Caco-2 (cell line): ENCODE results near the gene TAS2R10. TPM values are rescaled to one million over a fixed set of nuclear protein-coding genes. Genes with fewer than 3 reads are reported as not detected.

Experiments used
- BruUV-seq: library from RNA; stranded (reverse); fragments of 400-500 nt; replicated peaks from 2 replicates; lab custom pipeline; 2021; lab: Mats Ljungman, UMichigan
- CTCF ChIA-PET: fragments of 300-600 bp; sonication (Branson Sonifier 250); formaldehyde crosslinking; loops from one replicate; lab custom pipeline; 2022; ENCODE audit warnings: antibody characterized with exemption; lab: Charles Lee
- POLR2A ChIA-PET: fragments of 300-600 bp; sonication (Branson Sonifier 250); formaldehyde crosslinking; loops from one replicate; lab custom pipeline; 2022; ENCODE audit warnings: antibody characterized with exemption; lab: Charles Lee
- DNase-seq, 2 experiments: peaks; one replicate each; pipeline versions ENCODE4 v3.0.0 to v3.0.0-alpha.2; 2020 to 2022
- H3K27me3 ChIP-seq: replicated peaks from 2 replicates; pipeline ENCODE4 v1.6.0; 2011; ENCODE audit warnings: low read length; ENCODE audit not compliant: control insufficient read depth, insufficient read depth
- H3K36me3 ChIP-seq: 2 replicates; pipeline ENCODE4 v1.5.1; 2011; ENCODE audit warnings: low read length; ENCODE audit not compliant: control insufficient read depth, insufficient read depth
- H3K4me1 ChIP-seq: fragments of 250-450 bp; sonication (Bioruptor Pico); 2 replicates; pipeline ENCODE4 v1.5.1; 2020; ENCODE audit warnings: mild to moderate bottlenecking
- H3K4me3 ChIP-seq: 2 replicates; pipeline ENCODE4 v1.5.1; 2011; ENCODE audit warnings: low read depth, mild to moderate bottlenecking, control low read depth, low read length
- H3K9me3 ChIP-seq: fragments of 250-450 bp; sonication (Bioruptor Pico); 2 replicates; pipeline ENCODE4 v1.5.1; 2020; ENCODE audit warnings: mild to moderate bottlenecking, moderate library complexity
- H3K27ac Mint-ChIP-seq: one replicate; pipeline ENCODE4 v1.8.0; 2022; ENCODE audit warnings: mixed read lengths; ENCODE audit not compliant: unreplicated experiment
- H3K27me3 Mint-ChIP-seq: one replicate; pipeline ENCODE4 v1.8.0; 2022; ENCODE audit warnings: mixed read lengths; ENCODE audit not compliant: insufficient read depth, unreplicated experiment
- H3K36me3 Mint-ChIP-seq: one replicate; pipeline ENCODE4 v1.8.0; 2022; ENCODE audit warnings: mild to moderate bottlenecking, mixed read lengths; ENCODE audit not compliant: insufficient read depth, unreplicated experiment
- H3K4me1 Mint-ChIP-seq: one replicate; pipeline ENCODE4 v1.8.0; 2022; ENCODE audit warnings: low read depth, mixed read lengths; ENCODE audit not compliant: unreplicated experiment
- H3K4me3 Mint-ChIP-seq: one replicate; pipeline ENCODE4 v1.8.0; 2022; ENCODE audit warnings: mild to moderate bottlenecking, moderate library complexity, mixed read lengths; ENCODE audit not compliant: unreplicated experiment
- H3K9me3 Mint-ChIP-seq: one replicate; pipeline ENCODE4 v1.8.0; 2022; ENCODE audit warnings: mixed read lengths; ENCODE audit not compliant: unreplicated experiment
- intact Hi-C: fragments of 100-400 bp; cut with micrococcal nuclease; formaldehyde crosslinking; loops from one replicate; pipeline ENCODE4 v1.10.0; 2022; ENCODE audit not compliant: unreplicated experiment
- total RNA-seq: library from RNA; stranded (reverse); gene quantifications from 2 replicates; pipeline ENCODE4 v1.2.3, GENCODE V29; 2022
- TF ChIP-seq, protein P1 (sequence below), 2 experiments: fragments of 200-600 bp in 1 of 2; IDR thresholded peaks; 1 replicate in 1 of 2; 2 replicates in 1 of 2; pipeline versions ENCODE4 v1.5.1 to v1.8.0; 2011 to 2022; ENCODE audit warnings: antibody characterized with exemption in 1 of 2, control low read depth in 1 of 2, inconsistent platforms in 1 of 2, low read depth in 1 of 2, low read length in 1 of 2, mild to moderate bottlenecking in 1 of 2, moderate library complexity in 1 of 2; ENCODE audit not compliant: insufficient read depth in 1 of 2, severe bottlenecking in 1 of 2, unreplicated experiment in 1 of 2

The TAS2R10 gene
- total RNA-seq, 1 experiment from 2014 or later, result 0.29 TPM

DNA sequence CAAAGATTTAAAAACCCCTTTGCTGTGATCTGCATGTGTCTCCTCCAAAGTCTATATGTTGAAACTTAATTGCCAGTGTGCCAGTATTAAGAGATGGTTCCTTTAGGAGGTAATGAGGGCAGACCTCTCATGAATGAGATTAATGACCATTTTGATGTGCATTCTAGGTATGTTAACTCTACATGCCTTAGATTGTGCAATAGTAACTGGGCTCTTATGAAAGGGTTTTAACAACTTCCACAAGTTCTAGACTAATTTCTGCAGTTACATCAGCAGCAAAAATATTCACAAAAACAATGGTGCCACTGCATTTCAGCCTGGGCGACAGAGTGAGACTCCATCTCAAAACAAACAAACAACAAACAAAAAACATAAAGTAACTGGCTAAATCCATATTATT, 3.8 kb upstream of the TAS2R10 start:
- intact Hi-C loops, result no loop called here
- Histone ChIP-seq H3K36me3 (no peaks in the 10 kb centered on the region), H3K9me3 (no peaks in the 10 kb centered on the region), H3K27me3 (no peaks in the 10 kb centered on the region), H3K4me3 (no peak overlapping the region), H3K4me1 (no peaks in the 10 kb centered on the region)
- H3K4me1 Mint-ChIP-seq, result no peaks in the 10 kb centered on the region
- no peaks in the 10 kb centered on the region for H3K27me3 Mint-ChIP-seq
- ChIA-PET POLR2A (no interaction called here), CTCF (no interaction called here)
- H3K36me3 Mint-ChIP-seq, result no peaks in the 10 kb centered on the region
- no peak overlapping the region for H3K27ac Mint-ChIP-seq
- H3K9me3 Mint-ChIP-seq, result no peaks in the 10 kb centered on the region
- H3K4me3 Mint-ChIP-seq, result no peak overlapping the region
- BruUV-seq, result no TSS peak
- DNase-seq, result no peak
- TF ChIP-seq, protein P1, sequence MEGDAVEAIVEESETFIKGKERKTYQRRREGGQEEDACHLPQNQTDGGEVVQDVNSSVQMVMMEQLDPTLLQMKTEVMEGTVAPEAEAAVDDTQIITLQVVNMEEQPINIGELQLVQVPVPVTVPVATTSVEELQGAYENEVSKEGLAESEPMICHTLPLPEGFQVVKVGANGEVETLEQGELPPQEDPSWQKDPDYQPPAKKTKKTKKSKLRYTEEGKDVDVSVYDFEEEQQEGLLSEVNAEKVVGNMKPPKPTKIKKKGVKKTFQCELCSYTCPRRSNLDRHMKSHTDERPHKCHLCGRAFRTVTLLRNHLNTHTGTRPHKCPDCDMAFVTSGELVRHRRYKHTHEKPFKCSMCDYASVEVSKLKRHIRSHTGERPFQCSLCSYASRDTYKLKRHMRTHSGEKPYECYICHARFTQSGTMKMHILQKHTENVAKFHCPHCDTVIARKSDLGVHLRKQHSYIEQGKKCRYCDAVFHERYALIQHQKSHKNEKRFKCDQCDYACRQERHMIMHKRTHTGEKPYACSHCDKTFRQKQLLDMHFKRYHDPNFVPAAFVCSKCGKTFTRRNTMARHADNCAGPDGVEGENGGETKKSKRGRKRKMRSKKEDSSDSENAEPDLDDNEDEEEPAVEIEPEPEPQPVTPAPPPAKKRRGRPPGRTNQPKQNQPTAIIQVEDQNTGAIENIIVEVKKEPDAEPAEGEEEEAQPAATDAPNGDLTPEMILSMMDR (IDR thresholded peaks at IDR 0.05; ENCODE audit: insufficient read depth in 1 of 2, low read depth in 1 of 2, low read length in 1 of 2, severe bottlenecking in 1 of 2, unreplicated experiment in 1 of 2), result no peak

DNA sequence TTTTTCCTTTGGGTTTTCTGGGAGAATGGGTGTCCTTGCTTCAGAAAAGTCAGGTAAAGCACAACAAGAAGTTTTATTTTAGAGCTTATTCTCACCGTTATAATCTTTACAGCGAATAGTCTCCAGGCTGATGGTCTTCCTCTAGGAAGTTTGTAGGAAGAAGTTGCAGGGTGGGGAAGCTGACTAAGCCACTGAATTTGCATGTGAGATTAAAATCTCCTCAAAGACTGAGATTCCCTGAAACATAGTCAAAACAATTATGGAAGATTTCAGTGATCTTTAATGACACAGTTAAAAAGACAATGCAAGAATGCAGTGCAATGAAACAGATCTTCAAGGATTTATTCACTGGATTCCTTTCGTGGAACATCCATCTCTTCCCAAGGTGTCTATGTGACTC, 1.2 kb downstream of the TAS2R10 start:
- H3K4me3 Mint-ChIP-seq, result no peak overlapping the region
- intact Hi-C loops, result no loop called here
- Histone ChIP-seq H3K4me1 (no peaks in the 10 kb centered on the region), H3K4me3 (no peak overlapping the region), H3K36me3 (no peaks in the 10 kb centered on the region), H3K27me3 (no peaks in the 10 kb centered on the region), H3K9me3 (no peaks in the 10 kb centered on the region)
- H3K27ac Mint-ChIP-seq, result no peak overlapping the region
- TF ChIP-seq, protein P1 (IDR thresholded peaks at IDR 0.05; ENCODE audit: insufficient read depth in 1 of 2, low read depth in 1 of 2, low read length in 1 of 2, severe bottlenecking in 1 of 2, unreplicated experiment in 1 of 2), result no peak
- no peaks in the 10 kb centered on the region for H3K36me3 Mint-ChIP-seq
- no peaks in the 10 kb centered on the region for H3K27me3 Mint-ChIP-seq
- DNase-seq, result no peak
- POLR2A ChIA-PET, result no interaction called here
- H3K9me3 Mint-ChIP-seq, result no peaks in the 10 kb centered on the region
- no peaks in the 10 kb centered on the region for H3K4me1 Mint-ChIP-seq
- CTCF ChIA-PET, result no interaction called here
- no TSS peak for BruUV-seq

DNA sequence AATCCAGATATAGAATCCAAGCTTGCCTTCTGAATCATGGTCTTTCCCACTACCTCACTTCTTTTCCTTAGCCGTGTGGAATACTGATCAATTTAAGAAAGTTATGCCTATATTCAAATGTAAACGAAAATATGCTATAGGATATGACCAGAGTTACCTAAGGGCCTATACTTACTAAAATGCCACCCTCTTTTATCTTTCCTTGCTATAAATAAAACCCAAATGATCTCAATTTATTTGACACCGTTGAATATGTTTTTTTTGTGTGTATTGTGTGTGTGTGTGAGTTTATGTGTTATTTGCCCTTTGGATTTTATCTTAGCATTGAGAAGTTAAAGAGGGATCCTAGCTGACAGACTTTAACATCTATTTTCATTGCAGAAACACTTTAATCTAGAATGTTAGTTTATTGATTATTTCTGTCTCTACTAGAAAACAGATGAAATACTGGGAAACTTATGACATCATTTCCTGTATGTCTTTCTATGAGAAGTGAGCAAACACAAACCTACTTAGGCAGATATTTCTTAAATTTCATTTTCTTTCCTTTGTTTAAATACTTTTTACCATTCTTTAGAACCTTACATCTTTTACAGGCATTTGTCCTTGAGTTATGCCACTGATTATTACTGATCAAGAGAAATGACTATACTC, 14.1 kb downstream of the TAS2R10 start:
- no peak overlapping the region for H3K4me3 ChIP-seq
- Mint-ChIP-seq H3K4me1 (no peaks in the 10 kb centered on the region), H3K27me3 (peaks cover 5% of the 10 kb centered on the region), H3K9me3 (no peaks in the 10 kb centered on the region), H3K27ac (no peak overlapping the region), H3K36me3 (no peaks in the 10 kb centered on the region), H3K4me3 (no peak overlapping the region)
- DNase-seq, result no peak
- TF ChIP-seq, protein P1 (IDR thresholded peaks at IDR 0.05; ENCODE audit: insufficient read depth in 1 of 2, low read depth in 1 of 2, low read length in 1 of 2, severe bottlenecking in 1 of 2, unreplicated experiment in 1 of 2), result no peak
- BruUV-seq, result no TSS peak
- CTCF ChIA-PET, result no interaction called here
- no peaks in the 10 kb centered on the region; the same call in 1 of the 2 replicates for H3K27me3 ChIP-seq
- H3K9me3 ChIP-seq, result peaks cover 9% of the 10 kb centered on the region
- intact Hi-C loops, result no loop called here
- H3K36me3 ChIP-seq, result no peaks in the 10 kb centered on the region
- no peaks in the 10 kb centered on the region for H3K4me1 ChIP-seq
- POLR2A ChIA-PET, result no interaction called here
